Measurements from ENCODE around the gene LYPD5. TPM values are rescaled to one million over a fixed set of nuclear protein-coding genes. Genes with fewer than 3 reads are reported as not detected.

LYPD5 gene
- total RNA-seq, 1 donor from 2014 or later, result not detected

GRCh38 chr19:43751466-43752220 lies 50.6 kb downstream of the LYPD5 start:
- H3K9me3 Mint-ChIP-seq (ENCODE audit: unreplicated experiment), result no peaks in the 10 kb centered on the region
- DNase-seq (ENCODE audit: extremely low spot score, unreplicated experiment), result no peak
- H3K4me3 Mint-ChIP-seq (ENCODE audit: unreplicated experiment), result no peak overlapping the region
- H3K27me3 Mint-ChIP-seq (ENCODE audit: unreplicated experiment), result no peaks in the 10 kb centered on the region
- H3K27ac Mint-ChIP-seq (ENCODE audit: unreplicated experiment), result peak overlapping the region; percentile 28
- no peak for TF ChIP-seq CTCF (IDR thresholded peaks at IDR 0.05)
- H3K36me3 Mint-ChIP-seq (ENCODE audit: unreplicated experiment), result peaks cover 27% of the 10 kb centered on the region
- peaks cover 42% of the 10 kb centered on the region for H3K4me1 Mint-ChIP-seq (ENCODE audit: unreplicated experiment)

- no peak overlapping the region for H3K4me3 Mint-ChIP-seq (ENCODE audit: unreplicated experiment)
- no peak for TF ChIP-seq CTCF (IDR thresholded peaks at IDR 0.05)
- DNase-seq (ENCODE audit: extremely low spot score, unreplicated experiment), result no peak
- H3K36me3 Mint-ChIP-seq (ENCODE audit: unreplicated experiment), result peaks cover 39% of the 10 kb centered on the region
- H3K27ac Mint-ChIP-seq (ENCODE audit: unreplicated experiment), result no peak overlapping the region
- no peaks in the 10 kb centered on the region for H3K27me3 Mint-ChIP-seq (ENCODE audit: unreplicated experiment)
- peaks cover 30% of the 10 kb centered on the region for H3K4me1 Mint-ChIP-seq (ENCODE audit: unreplicated experiment)
- H3K9me3 Mint-ChIP-seq (ENCODE audit: unreplicated experiment), result no peaks in the 10 kb centered on the region
These were observed 52.3 kb downstream of the LYPD5 start for GRCh38 chr19:43749898-43750297.

- Mint-ChIP-seq H3K27me3 (ENCODE audit: unreplicated experiment) (no peaks in the 10 kb centered on the region), H3K36me3 (ENCODE audit: unreplicated experiment) (peaks cover 45% of the 10 kb centered on the region), H3K27ac (ENCODE audit: unreplicated experiment) (no peak overlapping the region), H3K4me1 (ENCODE audit: unreplicated experiment) (peaks cover 28% of the 10 kb centered on the region), H3K9me3 (ENCODE audit: unreplicated experiment) (no peaks in the 10 kb centered on the region), H3K4me3 (ENCODE audit: unreplicated experiment) (no peak overlapping the region)
- no peak for DNase-seq (ENCODE audit: extremely low spot score, unreplicated experiment)
- no peak for TF ChIP-seq CTCF (IDR thresholded peaks at IDR 0.05)
These were observed 53.1 kb downstream of the LYPD5 start for GRCh38 chr19:43749152-43749551.

- TF ChIP-seq CTCF (IDR thresholded peaks at IDR 0.05), result no peak
- no peaks in the 10 kb centered on the region for H3K9me3 Mint-ChIP-seq (ENCODE audit: unreplicated experiment)
- peaks cover 48% of the 10 kb centered on the region for H3K36me3 Mint-ChIP-seq (ENCODE audit: unreplicated experiment)
- no peaks in the 10 kb centered on the region for H3K27me3 Mint-ChIP-seq (ENCODE audit: unreplicated experiment)
- no peak overlapping the region for H3K27ac Mint-ChIP-seq (ENCODE audit: unreplicated experiment)
- no peak for DNase-seq (ENCODE audit: extremely low spot score, unreplicated experiment)
- peaks cover 23% of the 10 kb centered on the region for H3K4me1 Mint-ChIP-seq (ENCODE audit: unreplicated experiment)
- no peak overlapping the region for H3K4me3 Mint-ChIP-seq (ENCODE audit: unreplicated experiment)
These were observed 53.6 kb downstream of the LYPD5 start for GRCh38 chr19:43748685-43749084.

- Mint-ChIP-seq H3K4me1 (ENCODE audit: unreplicated experiment) (peaks cover 20% of the 10 kb centered on the region), H3K9me3 (ENCODE audit: unreplicated experiment) (no peaks in the 10 kb centered on the region), H3K27me3 (ENCODE audit: unreplicated experiment) (no peaks in the 10 kb centered on the region), H3K36me3 (ENCODE audit: unreplicated experiment) (peaks cover 48% of the 10 kb centered on the region), H3K4me3 (ENCODE audit: unreplicated experiment) (no peak overlapping the region), H3K27ac (ENCODE audit: unreplicated experiment) (no peak overlapping the region)
- DNase-seq (ENCODE audit: extremely low spot score, unreplicated experiment), result no peak
- TF ChIP-seq CTCF (IDR thresholded peaks at IDR 0.05), result no peak
These were observed 54.0 kb downstream of the LYPD5 start for GRCh38 chr19:43748205-43748594.

Measured in osteocyte (in vitro differentiated cells).